ENCODE data around the gene KRTAP5-4. TPM values are rescaled to one million over a fixed set of nuclear protein-coding genes. Genes with fewer than 3 reads are reported as not detected.

KRTAP5-4 gene
- total RNA-seq, 1 donor from 2014 or later = not detected

- H3K27me3 Mint-ChIP-seq = peaks cover 41% of the 10 kb centered on the region
- H3K9me3 Mint-ChIP-seq = no peaks in the 10 kb centered on the region
- H3K36me3 Mint-ChIP-seq = no peaks in the 10 kb centered on the region
- H3K4me3 Mint-ChIP-seq = no peak within 1 kb of the TSS
- H3K4me1 Mint-ChIP-seq (ENCODE audit: unreplicated experiment) = peaks cover 4% of the 10 kb centered on the region
- TF ChIP-seq CTCF (conservative IDR thresholded peaks at IDR 0.05) = no peak
- no peak for DNase-seq (ENCODE audit: extremely low spot score, unreplicated experiment)
- H3K27ac Mint-ChIP-seq = no peak within 1 kb of the TSS
Observed at GRCh38 chr11:1629326-1630185, 7.6 kb upstream of the KRTAP5-4 start, which contains the start of gene KRTAP5-5. Gene KRTAP5-5 (plus strand): TSS chr11:1629775. CDS start chr11:1629841, 66 bp downstream.

GRCh38 chr11:1628506-1629325 is 6.8 kb upstream of the KRTAP5-4 start:
- peaks cover 4% of the 10 kb centered on the region for H3K4me1 Mint-ChIP-seq (ENCODE audit: unreplicated experiment)
- DNase-seq (ENCODE audit: extremely low spot score, unreplicated experiment) = no peak
- H3K9me3 Mint-ChIP-seq = no peaks in the 10 kb centered on the region
- no peak overlapping the region for H3K4me3 Mint-ChIP-seq
- H3K27me3 Mint-ChIP-seq = peaks cover 41% of the 10 kb centered on the region
- H3K36me3 Mint-ChIP-seq = no peaks in the 10 kb centered on the region
- H3K27ac Mint-ChIP-seq = no peak overlapping the region
- TF ChIP-seq CTCF (conservative IDR thresholded peaks at IDR 0.05) = peak; percentile 95

GRCh38 chr11:1625541-1625940 is 3.6 kb upstream of the KRTAP5-4 start:
- Mint-ChIP-seq H3K4me1 (ENCODE audit: unreplicated experiment) (no peaks in the 10 kb centered on the region), H3K4me3 (no peak overlapping the region), H3K27me3 (peaks cover 35% of the 10 kb centered on the region), H3K27ac (no peak overlapping the region), H3K9me3 (no peaks in the 10 kb centered on the region), H3K36me3 (no peaks in the 10 kb centered on the region)
- TF ChIP-seq CTCF (conservative IDR thresholded peaks at IDR 0.05) = no peak
- no peak for DNase-seq (ENCODE audit: extremely low spot score, unreplicated experiment)

GRCh38 chr11:1624621-1625020 is 2.7 kb upstream of the KRTAP5-4 start:
- H3K27me3 Mint-ChIP-seq = peaks cover 38% of the 10 kb centered on the region

GRCh38 chr11:1623716-1624115 is 1.8 kb upstream of the KRTAP5-4 start:
- no peak overlapping the region for H3K27ac Mint-ChIP-seq
- DNase-seq (ENCODE audit: extremely low spot score, unreplicated experiment) = no peak
- H3K4me3 Mint-ChIP-seq = no peak overlapping the region

More at GRCh38 chr11:1624621-1625020, 2.7 kb upstream of the KRTAP5-4 start:
- no peak for TF ChIP-seq CTCF (conservative IDR thresholded peaks at IDR 0.05)
- no peaks in the 10 kb centered on the region for H3K9me3 Mint-ChIP-seq
- peaks cover under 1% of the 10 kb centered on the region for H3K4me1 Mint-ChIP-seq (ENCODE audit: unreplicated experiment)
- no peaks in the 10 kb centered on the region for H3K36me3 Mint-ChIP-seq
- DNase-seq (ENCODE audit: extremely low spot score, unreplicated experiment) = no peak
- no peak overlapping the region for H3K4me3 Mint-ChIP-seq
- no peak overlapping the region for H3K27ac Mint-ChIP-seq

More at GRCh38 chr11:1623716-1624115, 1.8 kb upstream of the KRTAP5-4 start:
- TF ChIP-seq CTCF (conservative IDR thresholded peaks at IDR 0.05) = no peak
- peaks cover 36% of the 10 kb centered on the region for H3K27me3 Mint-ChIP-seq
- H3K9me3 Mint-ChIP-seq = no peaks in the 10 kb centered on the region
- peaks cover 5% of the 10 kb centered on the region for H3K4me1 Mint-ChIP-seq (ENCODE audit: unreplicated experiment)
- H3K36me3 Mint-ChIP-seq = no peaks in the 10 kb centered on the region

Measured in type B pancreatic cell (in vitro differentiated cells).